Nephron progenitor cell (in vitro differentiated cells): Measurements from ENCODE around the gene IL11.

Source experiments
- DNase-seq: peaks from one replicate; pipeline ENCODE4 v3.0.0; 2021
- H3K27ac Mint-ChIP-seq: 2 replicates; pipeline ENCODE4 v1.8.0; 2021; ENCODE audit warnings: mild to moderate bottlenecking, moderate library complexity, mixed read lengths
- H3K27me3 Mint-ChIP-seq: 2 replicates; pipeline ENCODE4 v1.8.0; 2021; ENCODE audit warnings: mild to moderate bottlenecking, low read depth, mixed read lengths; ENCODE audit not compliant: poor library complexity
- H3K36me3 Mint-ChIP-seq: 2 replicates; pipeline ENCODE4 v1.8.0; 2021; ENCODE audit warnings: low read depth, mixed read lengths
- H3K4me1 Mint-ChIP-seq: 2 replicates; pipeline ENCODE4 v1.8.0; 2021; ENCODE audit warnings: mixed read lengths
- H3K4me3 Mint-ChIP-seq: 2 replicates; pipeline ENCODE4 v1.8.0; 2021; ENCODE audit warnings: mild to moderate bottlenecking, moderate library complexity, mixed read lengths
- H3K9me3 Mint-ChIP-seq: 2 replicates; pipeline ENCODE4 v1.8.0; 2021; ENCODE audit warnings: mild to moderate bottlenecking, moderate library complexity, mixed read lengths
- CTCF ChIP-seq: fragments of 200-600 bp; sonication (generic); IDR thresholded peaks from 2 replicates; pipeline ENCODE4 v1.5.0; 2021; ENCODE audit warnings: antibody characterized with exemption

IL11 gene

GRCh38 chr19:55354698-55355212 is 15.5 kb downstream of the IL11 start, which contains the start of gene COX6B2:
TSS of gene COX6B2 (minus strand) at chr19:55354719. CDS start at chr19:55354521, 198 bp downstream.
- Mint-ChIP-seq H3K4me1 (peaks cover 39% of the 10 kb centered on the region), H3K36me3 (no peaks in the 10 kb centered on the region), H3K4me3 (peak within 1 kb of the TSS; percentile 81), H3K9me3 (no peaks in the 10 kb centered on the region), H3K27me3 (peaks cover 79% of the 10 kb centered on the region), H3K27ac (no peak within 1 kb of the TSS)
- no peak for TF ChIP-seq CTCF
- DNase-seq: no peak

- peak; percentile 89 for DNase-seq
- H3K4me1 Mint-ChIP-seq: peaks cover 44% of the 10 kb centered on the region
- H3K36me3 Mint-ChIP-seq: no peaks in the 10 kb centered on the region
- H3K27ac Mint-ChIP-seq: no peak overlapping the region
- H3K4me3 Mint-ChIP-seq: peak overlapping the region; percentile 81
- no peaks in the 10 kb centered on the region for H3K9me3 Mint-ChIP-seq
- TF ChIP-seq CTCF: no peak
- peaks cover 78% of the 10 kb centered on the region for H3K27me3 Mint-ChIP-seq
These were observed 16.2 kb downstream of the IL11 start for GRCh38 chr19:55353803-55354697.

GRCh38 chr19:55353356-55353802 is 16.9 kb downstream of the IL11 start:
- H3K4me1 Mint-ChIP-seq: peaks cover 51% of the 10 kb centered on the region
- H3K36me3 Mint-ChIP-seq: no peaks in the 10 kb centered on the region
- no peak for TF ChIP-seq CTCF
- H3K27me3 Mint-ChIP-seq: peaks cover 73% of the 10 kb centered on the region
- DNase-seq: peak; percentile 42
- H3K4me3 Mint-ChIP-seq: peak overlapping the region; percentile 81
- no peak overlapping the region for H3K27ac Mint-ChIP-seq
- H3K9me3 Mint-ChIP-seq: no peaks in the 10 kb centered on the region

GRCh38 chr19:55352549-55353145 is 17.6 kb downstream of the IL11 start:
- no peak overlapping the region for H3K27ac Mint-ChIP-seq
- no peaks in the 10 kb centered on the region for H3K9me3 Mint-ChIP-seq
- H3K4me3 Mint-ChIP-seq: peak overlapping the region; percentile 81
- H3K4me1 Mint-ChIP-seq: peaks cover 58% of the 10 kb centered on the region
- peaks cover 67% of the 10 kb centered on the region for H3K27me3 Mint-ChIP-seq
- H3K36me3 Mint-ChIP-seq: no peaks in the 10 kb centered on the region
- no peak for DNase-seq
- TF ChIP-seq CTCF: no peak

GRCh38 chr19:55352040-55352439 is 18.2 kb downstream of the IL11 start:
- Mint-ChIP-seq H3K9me3 (no peaks in the 10 kb centered on the region), H3K27me3 (peaks cover 61% of the 10 kb centered on the region), H3K27ac (no peak overlapping the region), H3K4me3 (peak overlapping the region; percentile 25), H3K4me1 (peaks cover 54% of the 10 kb centered on the region), H3K36me3 (no peaks in the 10 kb centered on the region)
- no peak for TF ChIP-seq CTCF
- DNase-seq: no peak
